ELR (cell line): ENCODE results near the gene MMP7.

Experiments
- DNase-seq: peaks from one replicate; pipeline ENCODE4 v3.0.0-alpha.2; 2015; ENCODE audit warnings: low read depth

The MMP7 gene

DNA sequence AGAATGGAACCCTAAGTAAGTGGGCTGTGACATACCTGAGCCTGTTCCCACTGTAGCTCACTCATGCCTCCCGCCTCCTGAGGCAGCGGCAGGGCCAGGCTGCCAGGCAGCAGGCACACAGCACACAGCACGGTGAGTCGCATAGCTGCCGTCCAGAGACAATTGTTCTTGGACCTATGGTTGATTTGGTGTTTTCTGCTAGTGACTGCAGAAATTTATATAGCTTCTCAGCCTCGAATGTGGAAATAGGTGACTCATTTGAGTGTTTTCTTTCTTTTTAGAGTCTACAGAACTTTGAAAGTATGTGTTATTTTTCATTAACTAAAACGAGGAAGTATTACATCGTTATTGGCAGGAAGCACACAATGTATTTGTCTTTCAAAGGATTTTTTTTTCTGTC is at the start of gene MMP7:
MMP7 (minus strand) TSS at position 190 of the 400 bp plus-strand sequence; CDS start at position 143, 47 bp downstream.
- DNase-seq: peak; percentile 58

DNA sequence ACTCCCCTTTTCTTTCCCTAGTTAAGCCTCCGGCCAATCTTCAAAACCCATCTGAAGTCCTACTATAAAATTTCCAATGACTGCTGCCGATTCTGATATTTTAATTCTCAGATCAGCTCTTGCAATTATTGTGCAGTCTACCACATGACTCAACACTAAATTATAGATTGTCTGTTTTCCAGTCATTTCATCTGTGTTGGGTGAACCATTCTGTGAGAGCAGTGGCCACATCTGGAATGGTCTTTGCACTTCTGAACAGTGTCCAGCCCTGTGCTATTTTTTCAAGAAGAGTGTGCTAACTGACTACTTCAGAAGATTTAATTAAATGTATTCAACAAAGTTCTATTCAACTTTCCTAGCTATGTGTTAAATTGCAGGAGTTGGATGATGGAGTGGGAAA is 47.2 kb upstream of the MMP7 start:
- no peak for DNase-seq

DNA sequence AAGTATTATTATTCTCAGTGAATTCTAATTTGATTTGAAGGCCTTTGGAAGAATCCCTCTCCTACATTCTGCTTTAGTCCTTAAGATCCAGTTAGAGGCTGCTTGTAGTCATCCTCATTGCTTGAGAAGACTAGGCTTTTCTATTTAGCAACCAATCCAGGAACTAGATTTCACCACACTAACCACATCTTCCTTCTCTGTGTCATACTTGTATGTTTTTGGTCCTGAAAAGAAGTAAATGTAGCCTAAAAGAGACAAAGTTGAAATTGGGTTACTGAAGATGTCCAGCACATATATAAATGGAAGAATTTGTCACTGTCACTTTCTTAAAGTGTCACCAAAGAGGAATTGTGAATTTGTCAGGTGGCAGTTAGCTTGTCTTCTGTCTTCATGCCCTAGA is 46.6 kb upstream of the MMP7 start:
- peak; percentile 34 for DNase-seq

GRCh38 chr11:102576350-102576749 is 45.8 kb upstream of the MMP7 start:
- DNase-seq: no peak

DNA sequence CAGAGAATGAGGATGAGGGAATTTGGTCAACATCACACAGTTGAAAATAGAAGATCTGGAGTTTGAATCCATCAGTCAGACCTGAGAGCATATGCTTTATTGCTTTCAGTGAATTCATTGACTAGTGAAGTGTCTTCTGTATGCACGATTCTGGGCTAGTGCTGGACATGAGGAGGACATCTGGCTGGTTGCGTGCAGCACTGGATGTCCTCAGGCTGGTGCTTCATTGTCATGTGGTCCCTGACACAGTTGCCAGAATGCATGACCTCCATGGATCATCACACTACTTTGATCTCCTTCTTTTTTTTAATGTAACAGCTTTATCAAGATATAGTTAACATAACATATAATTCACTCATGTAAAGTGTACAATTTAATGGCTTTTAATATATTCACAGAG is 44.5 kb upstream of the MMP7 start:
- no peak for DNase-seq

- DNase-seq: no peak
These were observed 43.3 kb upstream of the MMP7 start for GRCh38 chr11:102573851-102574250.

DNA sequence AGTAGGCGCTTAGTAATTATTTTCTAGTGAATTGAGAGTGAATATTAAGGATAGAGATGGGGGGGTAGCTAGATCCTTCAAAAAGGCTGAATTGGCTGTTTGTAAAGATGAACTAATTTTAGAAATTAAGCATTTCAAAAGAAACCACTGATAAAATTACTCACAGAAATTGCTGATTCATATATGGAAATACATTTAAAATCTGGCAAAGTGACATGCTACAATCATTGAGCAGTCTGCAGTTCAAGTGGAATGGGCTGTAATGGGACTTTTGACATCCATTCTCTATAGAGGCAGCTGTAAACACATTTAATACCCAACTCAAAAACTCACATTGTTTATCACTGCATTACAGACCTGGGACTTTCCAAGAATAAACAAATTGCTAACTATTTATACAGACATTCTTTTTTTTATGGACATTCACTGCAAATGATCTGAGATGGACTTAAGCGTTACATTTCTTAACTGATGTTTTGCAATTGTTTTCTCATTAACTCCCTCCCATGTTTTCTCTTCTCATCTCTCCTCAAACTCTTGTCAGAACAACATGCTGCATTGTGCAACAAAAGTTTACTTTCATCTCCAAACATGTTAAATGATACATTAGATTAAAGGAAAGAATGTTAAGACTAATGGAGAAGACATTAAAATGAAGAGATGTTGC is 42.1 kb upstream of the MMP7 start:
- DNase-seq: no peak

DNA sequence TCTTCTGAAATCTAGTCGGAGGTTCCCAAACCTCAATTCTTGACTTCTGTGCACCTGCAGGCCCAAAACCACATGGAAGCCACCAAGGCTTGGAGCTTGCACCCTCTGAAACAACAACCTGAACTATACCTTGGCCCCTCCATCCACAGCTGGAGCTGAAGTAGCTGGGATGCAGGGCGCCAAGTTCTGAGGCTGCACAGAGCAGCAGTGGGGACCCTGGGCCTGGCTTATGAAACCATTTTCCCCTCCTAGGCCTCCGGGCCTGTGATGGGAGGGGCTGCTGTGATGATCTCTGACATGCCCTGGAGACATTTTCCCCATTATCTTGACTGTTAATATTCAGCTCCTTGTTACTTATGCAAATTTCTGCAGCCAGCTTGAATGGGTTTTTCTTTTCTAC is 38.3 kb upstream of the MMP7 start:
- no peak for DNase-seq

DNA sequence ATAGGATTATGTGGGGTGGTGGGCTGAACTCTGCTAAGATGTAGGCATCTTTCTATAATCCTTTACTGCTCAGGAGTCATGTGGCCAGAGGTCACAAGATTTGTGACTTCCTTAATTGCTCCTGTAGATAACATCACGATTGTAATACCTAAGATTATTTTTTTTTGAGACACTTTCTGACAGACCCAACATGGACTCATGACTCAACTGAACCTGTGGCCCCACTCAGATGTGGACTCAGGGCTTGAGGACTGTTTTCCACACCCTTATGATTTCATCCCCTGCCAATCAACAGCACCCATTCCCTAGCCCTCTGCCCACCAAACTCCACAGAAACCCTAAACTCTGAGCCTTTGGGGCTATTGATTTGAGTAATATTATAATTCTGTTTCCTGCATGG is 35.6 kb upstream of the MMP7 start:
- no peak for DNase-seq

DNA sequence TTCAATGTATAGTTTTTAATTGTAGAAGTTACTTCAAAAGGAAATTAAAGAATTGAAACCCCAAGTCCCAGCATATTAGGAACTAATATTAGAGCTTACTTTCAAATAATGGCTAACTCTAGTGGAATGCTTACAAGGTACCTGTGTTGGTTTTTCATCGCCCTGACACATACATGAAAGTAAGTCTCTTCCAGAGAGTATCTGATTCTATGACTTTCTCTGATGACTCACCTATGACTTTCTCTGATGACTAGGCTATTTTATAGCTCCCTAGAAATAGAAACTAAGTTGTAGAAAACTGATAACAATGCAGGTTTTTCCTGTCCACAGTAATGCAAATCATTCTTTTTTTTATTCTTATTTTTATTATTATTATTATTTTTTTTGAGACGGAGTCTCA is 33.6 kb upstream of the MMP7 start:
- peak; percentile 94 for DNase-seq

GRCh38 chr11:102561636-102562035 is 31.1 kb upstream of the MMP7 start:
- no peak for DNase-seq

- DNase-seq: peak; percentile 46
These were observed 30.0 kb upstream of the MMP7 start for GRCh38 chr11:102560555-102561011.

DNA sequence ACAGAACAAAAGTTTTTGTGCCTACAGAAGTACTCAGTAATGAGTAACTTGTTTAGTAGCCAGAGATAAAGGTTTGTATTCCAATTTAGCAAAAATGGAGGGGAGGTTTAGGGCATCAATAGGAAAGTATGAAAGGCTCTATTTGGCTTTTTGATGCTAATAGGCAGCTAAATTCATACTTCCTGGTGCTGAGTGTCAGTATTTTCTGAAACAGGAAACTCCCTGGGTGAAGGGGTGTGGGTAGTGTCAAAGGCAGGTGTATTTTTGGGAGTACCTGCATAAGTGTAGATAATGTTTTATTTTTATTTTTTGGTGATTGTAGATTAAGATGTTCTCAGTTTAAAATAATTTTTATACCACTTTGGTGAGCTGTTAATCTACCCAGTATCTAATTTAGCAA is 29.3 kb upstream of the MMP7 start:
- no peak for DNase-seq

GRCh38 chr11:102555091-102555490 is 24.5 kb upstream of the MMP7 start:
- no peak for DNase-seq

DNA sequence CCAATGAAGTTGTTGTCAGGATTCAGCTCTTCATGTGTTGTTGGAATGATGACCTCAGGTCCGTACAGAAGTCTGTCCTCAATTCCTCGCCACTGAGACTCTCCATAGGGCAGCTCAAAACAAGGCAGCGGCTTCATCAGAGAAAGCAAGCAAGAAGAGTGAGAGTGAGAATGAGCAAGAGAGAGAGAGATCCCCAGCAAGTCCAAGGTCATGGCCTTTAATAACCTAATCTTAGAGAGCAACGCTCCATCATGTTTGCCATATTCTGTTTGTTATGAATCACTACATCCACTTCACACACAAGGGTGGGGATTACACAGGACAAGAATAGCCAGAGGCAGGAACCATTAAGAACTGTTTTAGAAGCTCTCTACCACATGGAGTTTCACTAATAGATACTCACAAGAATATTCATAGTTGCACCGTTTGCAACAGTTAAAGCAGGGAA is 23.3 kb upstream of the MMP7 start:
- DNase-seq: no peak

DNA sequence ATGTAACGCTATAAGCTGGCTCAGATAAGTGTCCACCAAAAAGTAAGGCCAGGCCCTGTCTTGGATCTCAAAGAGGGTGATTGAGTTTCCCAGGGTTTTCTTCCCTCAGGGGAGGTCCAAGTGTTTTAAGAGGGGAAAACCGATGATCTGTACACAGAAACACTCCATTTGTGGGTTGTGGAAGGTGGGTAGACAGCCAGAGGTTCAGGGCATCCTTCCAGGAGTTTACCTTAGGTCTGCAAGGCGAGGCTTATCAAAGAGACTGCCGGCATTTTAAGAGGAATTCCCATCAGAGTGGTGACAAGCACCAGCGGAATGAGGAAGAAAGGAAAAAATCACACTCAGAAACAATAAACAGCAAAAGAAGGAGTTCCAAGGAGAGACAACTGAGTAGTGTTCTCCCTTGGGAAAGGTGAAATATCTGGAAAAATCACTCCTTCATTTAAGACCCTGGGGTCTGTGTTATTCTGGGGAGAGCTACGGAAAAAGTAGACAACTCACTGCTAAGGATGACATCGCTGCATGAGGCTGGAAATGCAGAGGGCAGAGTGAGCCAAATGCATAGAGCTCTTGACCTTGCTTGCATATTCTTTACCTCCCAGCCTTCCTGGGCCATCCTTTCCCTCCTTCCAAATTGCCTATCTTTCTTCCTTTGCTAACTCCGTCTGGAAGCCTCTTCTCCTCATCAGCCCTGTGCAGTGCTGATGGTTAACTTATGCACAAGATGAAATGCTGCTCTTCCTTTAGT is 22.1 kb upstream of the MMP7 start:
- DNase-seq: peak; percentile 49

DNA sequence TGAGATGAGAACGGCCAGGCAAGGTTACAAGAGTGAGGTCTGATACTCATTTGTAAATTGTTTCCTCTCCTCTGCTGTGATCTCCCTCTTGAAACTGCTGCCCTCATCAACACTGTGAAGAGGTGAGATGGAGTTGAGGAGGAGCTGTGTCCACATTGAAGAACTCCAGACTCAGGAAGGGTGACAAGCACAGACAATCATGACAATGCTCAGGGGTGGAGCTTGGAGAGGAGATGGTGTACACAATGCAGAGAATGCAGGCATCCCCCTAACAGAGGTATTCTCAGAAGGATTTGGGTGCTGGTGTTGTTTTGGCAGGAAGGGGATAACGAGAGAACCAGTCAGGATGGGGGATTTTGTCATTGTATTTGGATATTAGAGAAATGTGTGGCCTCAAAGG is 21.5 kb upstream of the MMP7 start:
- DNase-seq: no peak

DNA sequence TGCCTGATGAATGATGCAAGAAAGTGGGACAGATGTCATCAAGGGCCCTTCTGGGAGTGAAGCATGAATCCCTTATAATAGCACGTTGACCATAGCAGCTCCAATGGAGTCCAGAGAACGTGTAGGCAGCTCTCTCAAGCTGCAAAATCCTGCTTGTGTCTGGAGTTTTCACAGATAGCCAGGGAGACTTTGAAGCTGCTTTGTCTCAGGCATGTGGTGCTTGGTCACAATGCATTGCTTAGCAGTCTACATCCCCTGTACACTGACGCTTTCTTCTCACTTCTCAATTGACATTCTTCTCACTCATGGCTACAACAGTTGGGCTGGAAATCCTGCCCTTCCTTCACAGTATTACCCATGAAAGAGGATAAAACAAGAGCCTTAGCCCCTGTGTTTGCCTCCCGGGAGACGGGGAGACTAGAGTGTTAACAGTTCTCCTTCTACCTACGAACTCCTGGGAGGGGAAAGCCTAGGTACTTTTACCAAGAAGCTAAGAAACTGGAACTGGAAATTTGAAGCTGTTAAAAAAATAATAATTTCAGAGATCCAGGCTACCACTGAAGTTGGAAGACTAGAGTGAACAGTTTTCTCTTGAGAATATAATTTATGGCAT is 20.7 kb upstream of the MMP7 start:
- DNase-seq: no peak

GRCh38 chr11:102546923-102547471 is 16.4 kb upstream of the MMP7 start:
- DNase-seq: no peak

DNA sequence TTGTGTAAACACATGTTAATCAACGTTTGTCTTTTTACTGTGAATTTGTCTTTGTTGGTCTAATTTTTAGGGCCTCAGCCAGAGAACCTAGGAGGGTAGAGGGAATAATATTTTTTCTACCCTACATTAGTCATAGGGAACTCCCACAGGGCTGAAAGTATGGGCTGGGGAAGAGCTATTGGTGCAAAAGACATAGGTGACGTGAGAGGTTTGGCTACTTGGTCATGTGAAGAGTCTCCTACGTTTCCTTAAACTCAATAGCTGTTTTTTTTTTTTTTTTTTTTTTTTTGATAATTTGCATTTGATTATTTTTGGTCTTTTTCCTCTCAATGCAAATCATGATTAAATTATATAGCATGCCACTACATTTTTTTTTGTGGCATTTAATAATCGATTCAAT is 15.9 kb upstream of the MMP7 start:
- no peak for DNase-seq

GRCh38 chr11:102545701-102546100 is 15.2 kb upstream of the MMP7 start:
- DNase-seq: no peak

DNA sequence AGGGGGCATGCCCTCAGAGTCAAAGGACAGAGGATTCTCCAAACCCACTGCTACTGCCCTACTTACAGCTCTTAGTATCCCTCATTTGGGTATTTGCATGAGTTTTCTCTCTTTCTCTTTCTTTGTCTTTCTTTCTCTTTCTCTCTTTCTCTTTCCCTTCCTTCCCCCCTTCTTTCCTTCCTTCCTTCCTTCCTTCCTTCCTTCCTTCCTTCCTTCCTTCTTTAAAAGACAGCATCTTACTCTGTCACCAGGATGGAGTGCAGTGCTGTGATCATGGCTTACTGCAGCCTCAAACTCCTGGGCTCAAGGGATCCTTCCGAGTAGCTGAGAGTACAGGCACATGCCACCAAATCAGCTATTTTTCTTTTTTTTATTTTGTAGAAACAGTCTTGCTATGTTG is 14.0 kb upstream of the MMP7 start:
- no peak for DNase-seq

DNA sequence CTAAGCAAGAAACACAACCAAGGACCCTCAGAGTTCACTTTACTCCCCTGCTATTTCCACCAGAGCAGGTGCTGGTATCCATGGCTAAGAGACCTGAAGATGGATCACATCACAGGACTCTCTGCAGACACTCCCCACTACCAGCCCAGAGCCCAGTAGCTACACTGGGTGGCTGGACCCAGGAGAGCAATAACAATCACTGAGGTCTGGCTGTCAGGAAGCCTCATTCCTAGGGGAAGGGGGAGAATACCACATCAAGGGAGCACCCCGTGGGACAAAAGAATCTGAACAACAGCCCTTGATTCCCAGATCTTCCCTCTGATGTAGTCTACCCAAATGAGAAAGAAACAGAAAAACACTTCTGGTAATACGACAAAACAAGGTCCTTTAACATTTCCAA is 9.0 kb upstream of the MMP7 start:
- DNase-seq: no peak
